ENCODE data around the gene DCUN1D1. TPM values are rescaled to one million over a fixed set of nuclear protein-coding genes. Genes with fewer than 3 reads are reported as not detected.

DCUN1D1 gene
- total RNA-seq, 1 donor from 2014 or later, result 59.8 TPM

- no peak overlapping the region for H3K27ac Mint-ChIP-seq
- H3K4me1 Mint-ChIP-seq (ENCODE audit: low read depth), result peaks cover 6% of the 10 kb centered on the region
- intact Hi-C loops (cut with micrococcal nuclease), result no loop called here
- no peaks in the 10 kb centered on the region for H3K27me3 Mint-ChIP-seq (ENCODE audit: low read depth)
- no peak overlapping the region for H3K4me3 Mint-ChIP-seq (ENCODE audit: low read depth)
- DNase-seq (ENCODE audit: low spot score), result no peak
- H3K9me3 Mint-ChIP-seq, result no peaks in the 10 kb centered on the region
- H3K36me3 Mint-ChIP-seq (ENCODE audit: low read depth), result peaks cover 32% of the 10 kb centered on the region
These were observed 83.8 kb downstream of the DCUN1D1 start for GRCh38 chr3:182896553-182896952.

- no peak for DNase-seq (ENCODE audit: low spot score)
- intact Hi-C loops (cut with micrococcal nuclease), result no loop called here
- Mint-ChIP-seq H3K9me3 (no peaks in the 10 kb centered on the region), H3K27me3 (ENCODE audit: low read depth) (no peaks in the 10 kb centered on the region), H3K4me1 (ENCODE audit: low read depth) (peaks cover 6% of the 10 kb centered on the region), H3K36me3 (ENCODE audit: low read depth) (peaks cover 38% of the 10 kb centered on the region), H3K4me3 (ENCODE audit: low read depth) (no peak overlapping the region), H3K27ac (no peak overlapping the region)
These were observed 84.7 kb downstream of the DCUN1D1 start for GRCh38 chr3:182895513-182896112.

GRCh38 chr3:182892226-182892625 is 88.1 kb downstream of the DCUN1D1 start:
- Mint-ChIP-seq H3K27ac (peak overlapping the region; percentile 51), H3K9me3 (no peaks in the 10 kb centered on the region)
- intact Hi-C loops (cut with micrococcal nuclease), result no loop called here

GRCh38 chr3:182891364-182891763 is 89.0 kb downstream of the DCUN1D1 start:
- DNase-seq (ENCODE audit: low spot score), result no peak
- H3K4me1 Mint-ChIP-seq (ENCODE audit: low read depth), result peaks cover 6% of the 10 kb centered on the region
- no peaks in the 10 kb centered on the region for H3K27me3 Mint-ChIP-seq (ENCODE audit: low read depth)
- H3K9me3 Mint-ChIP-seq, result no peaks in the 10 kb centered on the region
- H3K36me3 Mint-ChIP-seq (ENCODE audit: low read depth), result peaks cover 51% of the 10 kb centered on the region
- H3K4me3 Mint-ChIP-seq (ENCODE audit: low read depth), result no peak overlapping the region
- no peak overlapping the region for H3K27ac Mint-ChIP-seq
- intact Hi-C loops (cut with micrococcal nuclease), result no loop called here

More at GRCh38 chr3:182892226-182892625, 88.1 kb downstream of the DCUN1D1 start:
- Mint-ChIP-seq H3K36me3 (ENCODE audit: low read depth) (peaks cover 46% of the 10 kb centered on the region), H3K4me3 (ENCODE audit: low read depth) (no peak overlapping the region), H3K4me1 (ENCODE audit: low read depth) (peaks cover 6% of the 10 kb centered on the region), H3K27me3 (ENCODE audit: low read depth) (no peaks in the 10 kb centered on the region)
- DNase-seq (ENCODE audit: low spot score), result no peak

GRCh38 chr3:182889948-182890629 is 90.2 kb downstream of the DCUN1D1 start:
- Mint-ChIP-seq H3K4me3 (ENCODE audit: low read depth) (no peak overlapping the region), H3K27ac (no peak overlapping the region), H3K27me3 (ENCODE audit: low read depth) (no peaks in the 10 kb centered on the region), H3K9me3 (no peaks in the 10 kb centered on the region), H3K36me3 (ENCODE audit: low read depth) (peaks cover 51% of the 10 kb centered on the region), H3K4me1 (ENCODE audit: low read depth) (peaks cover 6% of the 10 kb centered on the region)
- DNase-seq (ENCODE audit: low spot score), result no peak
- intact Hi-C loops (cut with micrococcal nuclease), result no loop called here

Other genes with a start within 250 kb of the DCUN1D1 start
- gene ATP11B, start 187.0 kb downstream of the DCUN1D1 start, total RNA-seq, result 97.5 and 98.3 TPM in 2 replicates
- 25.8 and 31.2 TPM in 2 replicates for gene MCCC1, start 119.0 kb upstream of the DCUN1D1 start, total RNA-seq
- gene LAMP3, start 182.2 kb upstream of the DCUN1D1 start, total RNA-seq, result 3.4 and 3.8 TPM in 2 replicates

Data from activated T-helper 2 cell treated with anti-CD3 and anti-CD28 coated beads, Interferon-gamma antibody, Interleukin-2, Interleukin-4, amounts not matched to agents 10 μg/mL and 5 μg/mL and 100 μg/mL, durations not matched to agents 14 hours and 24 hours and 36 hours (primary cell).